ENCODE data around the gene MPEG1.

Gene MPEG1

DNA sequence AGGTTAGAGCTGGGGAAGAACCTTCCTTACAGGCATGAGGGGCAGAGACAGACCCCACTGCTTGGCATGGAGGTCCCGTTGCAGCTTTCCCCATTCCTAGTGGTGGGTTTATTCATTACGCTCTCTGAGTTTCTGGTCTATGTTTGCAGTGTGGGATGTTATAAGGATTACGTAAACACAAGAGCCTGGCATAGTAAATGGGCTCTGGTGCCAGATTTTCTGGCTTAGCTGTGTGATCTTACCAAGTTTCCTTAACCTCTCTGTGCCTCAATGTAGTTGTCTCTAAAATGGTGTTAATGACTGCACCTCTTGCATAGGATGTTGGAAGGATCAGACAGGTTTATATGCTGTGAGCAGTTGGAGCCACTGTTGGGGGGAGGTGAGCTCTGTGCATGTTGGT, 25.7 kb downstream of the MPEG1 start:
- no peak for DNase-seq

DNA sequence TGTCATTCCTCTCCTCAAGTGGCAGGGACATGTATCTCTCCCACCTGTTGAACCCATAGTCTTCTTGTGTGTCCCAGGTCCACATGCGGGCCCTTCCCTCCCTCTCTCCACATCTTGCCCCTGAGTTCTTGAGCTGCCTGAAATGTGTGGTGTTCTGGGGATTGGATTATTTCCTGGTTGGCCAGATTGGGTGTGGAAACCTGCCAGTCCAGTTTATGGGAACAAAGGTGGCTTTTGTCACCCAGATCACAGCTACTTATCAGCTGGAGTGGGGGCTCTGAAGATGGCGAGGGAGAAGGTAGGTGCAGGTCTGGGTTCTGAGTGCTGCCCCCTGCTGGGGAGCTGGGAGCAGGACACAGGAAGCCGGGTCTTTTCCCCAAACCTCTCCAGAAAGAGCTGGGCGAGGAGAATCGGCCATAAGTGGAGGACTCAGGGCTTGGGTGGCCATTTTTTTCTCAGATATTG, 26.6 kb downstream of the MPEG1 start:
- DNase-seq = no peak

- DNase-seq = no peak
These were observed 27.3 kb downstream of the MPEG1 start for GRCh38 chr11:59185386-59185945.

DNA sequence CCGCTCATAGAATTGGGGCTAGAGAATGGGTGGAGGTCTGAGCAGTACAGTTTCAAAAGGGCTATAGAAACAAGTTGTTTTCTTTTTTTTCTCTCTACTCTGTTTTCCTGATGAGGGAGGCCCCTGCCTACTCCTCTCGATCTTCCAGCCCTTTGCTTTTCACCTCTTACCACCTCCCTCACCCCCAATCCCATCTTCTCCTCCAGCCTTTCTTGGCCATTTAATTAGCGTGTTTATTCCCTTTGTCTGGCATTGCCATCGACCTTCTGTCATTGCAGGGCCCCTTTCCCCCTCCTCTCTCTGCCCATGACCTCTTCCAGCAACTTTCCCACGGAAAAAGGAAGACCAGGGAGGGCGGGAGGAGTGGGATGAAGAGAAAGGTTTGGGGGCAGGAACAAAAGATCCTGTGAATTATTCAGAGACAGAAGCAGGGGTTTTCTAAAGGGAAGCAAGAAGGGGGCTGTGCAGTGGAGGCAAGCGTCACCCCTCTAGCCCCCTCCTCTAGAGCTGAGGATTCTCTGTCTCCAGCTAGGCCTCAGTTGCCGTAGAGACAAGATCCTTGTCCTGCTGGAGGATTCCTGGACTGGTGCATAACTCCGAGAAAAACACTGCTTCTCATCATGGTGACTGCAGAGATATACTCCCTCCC, 27.9 kb downstream of the MPEG1 start:
- DNase-seq = no peak

DNA sequence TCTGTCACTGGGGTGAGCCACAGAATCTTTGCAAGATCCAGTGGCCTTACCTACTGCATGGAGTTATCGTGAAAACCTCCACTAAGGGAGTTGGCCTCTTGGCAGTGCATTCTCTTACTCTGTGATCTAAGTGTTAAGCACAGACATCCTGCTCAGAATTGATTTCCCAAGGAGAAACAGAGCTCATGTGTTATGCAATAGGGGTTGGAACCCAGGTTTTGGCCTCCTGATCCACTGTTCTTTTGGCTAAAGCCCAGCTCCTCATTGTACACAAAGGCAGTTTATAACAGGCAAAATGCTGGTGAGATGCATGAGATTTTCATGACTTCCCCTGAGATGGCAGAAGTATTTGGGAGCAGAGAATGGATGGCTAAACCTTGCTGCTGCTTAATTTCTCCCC, 29.0 kb downstream of the MPEG1 start:
- DNase-seq = no peak

- no peak for DNase-seq
These were observed 30.1 kb downstream of the MPEG1 start for GRCh38 chr11:59182457-59183151.

GRCh38 chr11:59181746-59182456, 30.8 kb downstream of the MPEG1 start:
- DNase-seq = no peak

GRCh38 chr11:59180907-59181306, 31.8 kb downstream of the MPEG1 start:
- DNase-seq = no peak

- no peak for DNase-seq
These were observed 32.5 kb downstream of the MPEG1 start for GRCh38 chr11:59180168-59180776.

GRCh38 chr11:59179121-59179520, 33.6 kb downstream of the MPEG1 start:
- no peak for DNase-seq

GRCh38 chr11:59178402-59178801, 34.3 kb downstream of the MPEG1 start:
- no peak for DNase-seq

GRCh38 chr11:59176330-59176729, 36.4 kb downstream of the MPEG1 start:
- no peak for DNase-seq

- DNase-seq = no peak
These were observed 37.6 kb downstream of the MPEG1 start for GRCh38 chr11:59175091-59175501.

- DNase-seq = no peak
These were observed 38.1 kb downstream of the MPEG1 start for GRCh38 chr11:59174664-59175033.

DNA sequence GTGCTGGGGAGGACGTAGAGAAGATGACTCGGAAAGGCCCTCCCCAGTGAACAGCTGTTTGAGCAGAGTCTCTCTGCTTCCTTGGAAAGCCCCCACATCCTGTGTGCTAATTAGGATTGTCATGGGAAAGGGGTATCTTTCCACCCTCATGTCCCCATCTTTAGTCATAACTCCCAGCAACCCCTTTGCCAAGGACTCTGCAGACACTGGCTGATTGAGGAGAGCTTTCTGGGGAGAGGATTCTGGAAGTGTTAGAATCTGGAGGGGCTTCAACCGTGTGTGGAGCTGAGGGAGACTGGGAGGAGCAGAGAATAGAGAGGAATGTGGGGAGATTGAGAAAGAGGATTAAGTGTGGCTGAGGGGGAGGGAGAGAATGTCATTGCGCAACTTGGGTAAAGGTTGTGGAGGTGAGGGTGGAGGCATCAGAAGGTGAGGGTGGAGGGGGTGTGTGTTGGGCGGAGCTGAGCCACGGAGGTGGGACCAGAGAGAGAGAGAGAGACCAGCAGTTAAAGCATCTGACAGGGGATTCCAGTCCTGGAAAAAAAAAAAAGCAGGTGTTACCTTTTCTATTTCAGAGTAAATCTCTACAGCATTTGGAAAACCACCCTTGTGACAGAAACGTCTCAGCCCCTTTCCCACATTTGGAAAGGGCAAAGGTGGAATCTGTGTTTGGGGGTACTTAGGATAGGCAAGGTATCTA, 38.6 kb downstream of the MPEG1 start:
- DNase-seq = no peak

DNA sequence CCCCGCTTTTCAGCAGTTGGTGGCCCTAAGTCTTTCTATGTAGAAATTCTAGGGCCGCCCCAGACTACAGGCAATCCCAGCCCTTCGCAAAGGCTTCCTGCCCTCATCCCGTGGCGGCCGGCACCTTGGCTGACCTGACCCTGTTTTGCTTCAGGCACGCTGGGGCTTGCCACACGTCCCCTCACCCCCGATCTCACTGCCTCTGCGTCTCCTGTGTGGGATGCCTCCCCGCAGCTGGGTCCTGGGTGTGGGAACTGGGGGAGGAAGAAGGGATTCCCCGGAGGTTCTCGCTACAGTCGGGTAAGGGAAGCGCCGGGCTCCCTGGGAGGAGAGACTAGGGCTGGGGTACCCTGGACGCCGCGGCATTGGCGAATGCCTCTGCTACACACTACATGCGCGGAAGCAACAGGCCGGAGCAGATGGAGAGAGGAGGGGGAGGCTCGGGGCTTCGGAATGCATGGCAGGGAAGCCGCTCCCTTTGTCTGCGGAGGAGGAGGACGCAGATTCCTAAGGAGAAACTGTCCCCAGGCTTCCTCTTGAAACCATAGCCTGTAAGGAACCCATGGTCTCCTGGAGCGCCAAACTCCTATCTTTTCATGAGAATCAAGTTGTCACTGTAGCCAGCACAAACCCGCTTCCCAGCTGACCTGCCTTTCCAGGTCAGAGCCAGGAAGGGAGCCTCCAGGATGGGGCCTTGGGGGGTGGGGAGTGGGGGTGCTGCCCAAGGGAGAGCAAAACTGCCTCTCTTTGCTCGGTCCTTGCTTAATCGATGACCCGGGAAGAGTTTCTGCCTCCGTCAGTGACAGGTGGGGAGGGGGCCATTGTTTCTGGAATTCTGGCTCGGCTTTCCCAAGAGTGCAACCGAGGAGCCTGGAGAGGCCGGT, 39.4 kb downstream of the MPEG1 start:
- DNase-seq = no peak

- DNase-seq = no peak
These were observed 40.2 kb downstream of the MPEG1 start for GRCh38 chr11:59172345-59173079.

GRCh38 chr11:59171508-59172322, 41.0 kb downstream of the MPEG1 start, which contains the start of gene DTX4:
TSS of gene DTX4 (plus strand) at chr11:59172132. CDS start at chr11:59172596, 464 bp downstream.
- peak; percentile 76 to 81 for DNase-seq

GRCh38 chr11:59164028-59164427, 48.7 kb downstream of the MPEG1 start:
- DNase-seq = no peak
